Esophagus muscularis mucosa (tissue), 2 donors: ENCODE measurements around the gene NXN.

Experiments used
- EP300 ChIP-seq: sonication (generic); formaldehyde crosslinking; IDR thresholded peaks from one replicate; pipeline ENCODE4 v1.6.1; 2017; ENCODE audit warnings: antibody characterized with exemption
- POLR2A ChIP-seq: fragments of 450-650 bp; IDR thresholded peaks from one replicate; pipeline ENCODE4 v1.6.1; 2017; ENCODE audit warnings: antibody characterized with exemption, moderate library complexity, mild to moderate bottlenecking, low read depth

GRCh38 chr17:917391-917811 lies 62.2 kb downstream of the NXN start:
- TF ChIP-seq EP300 (no peak), POLR2A (no peak)
